ENCODE data around the gene FASLG. TPM values are rescaled to one million over a fixed set of nuclear protein-coding genes. Genes with fewer than 3 reads are reported as not detected.

FASLG gene, protein sequence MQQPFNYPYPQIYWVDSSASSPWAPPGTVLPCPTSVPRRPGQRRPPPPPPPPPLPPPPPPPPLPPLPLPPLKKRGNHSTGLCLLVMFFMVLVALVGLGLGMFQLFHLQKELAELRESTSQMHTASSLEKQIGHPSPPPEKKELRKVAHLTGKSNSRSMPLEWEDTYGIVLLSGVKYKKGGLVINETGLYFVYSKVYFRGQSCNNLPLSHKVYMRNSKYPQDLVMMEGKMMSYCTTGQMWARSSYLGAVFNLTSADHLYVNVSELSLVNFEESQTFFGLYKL
- total RNA-seq (2022; extraction: Qiagen RNA extraction; ENCODE audit: low read depth): 0.12 TPM in 1 of 5 replicates, not detected in the others

GRCh38 chr1:172658871-172659453 lies at the start of gene FASLG:
TSS of gene FASLG (plus strand) at chr1:172659103. CDS start at chr1:172659202, 99 bp downstream.

Other genes starting within 250 kb of the FASLG start
- not detected in 5 replicates for gene C1orf105, start 238.4 kb upstream of the FASLG start, total RNA-seq (2022; extraction: Qiagen RNA extraction; ENCODE audit: low read depth)
- 34.5 to 39.8 TPM (median 38.4 TPM) in 5 replicates for gene PIGC, start 215.0 kb upstream of the FASLG start, total RNA-seq (2022; extraction: Qiagen RNA extraction; ENCODE audit: low read depth)
- gene SUCO, start 126.0 kb upstream of the FASLG start, total RNA-seq (2022; extraction: Qiagen RNA extraction; ENCODE audit: low read depth): 9.6 to 13.0 TPM (median 10.6 TPM) in 5 replicates